Subcutaneous adipose tissue (tissue), 4 donors: Measurements from ENCODE around the gene PTPRE. TPM values are rescaled to one million over a fixed set of nuclear protein-coding genes. Genes with fewer than 3 reads are reported as not detected.

ENCODE experiments used
- total RNA-seq, 4 donors: library from RNA; depleted of rRNA; stranded (reverse); fragments of >200 nt; gene quantifications; one replicate each; pipeline ENCODE4 v1.1.0, GENCODE V29; 2016
- TF ChIP-seq, protein P1 (sequence below): fragments of 450-650 bp; IDR thresholded peaks from one replicate; pipeline ENCODE4 v1.5.1; 2016; ENCODE audit warnings: low read depth, mild to moderate bottlenecking, control low read depth, antibody characterized with exemption, moderate library complexity

PTPRE gene
- total RNA-seq, 4 donors from 2014 or later: 10.7 to 66.8 (median 27.9) TPM

DNA sequence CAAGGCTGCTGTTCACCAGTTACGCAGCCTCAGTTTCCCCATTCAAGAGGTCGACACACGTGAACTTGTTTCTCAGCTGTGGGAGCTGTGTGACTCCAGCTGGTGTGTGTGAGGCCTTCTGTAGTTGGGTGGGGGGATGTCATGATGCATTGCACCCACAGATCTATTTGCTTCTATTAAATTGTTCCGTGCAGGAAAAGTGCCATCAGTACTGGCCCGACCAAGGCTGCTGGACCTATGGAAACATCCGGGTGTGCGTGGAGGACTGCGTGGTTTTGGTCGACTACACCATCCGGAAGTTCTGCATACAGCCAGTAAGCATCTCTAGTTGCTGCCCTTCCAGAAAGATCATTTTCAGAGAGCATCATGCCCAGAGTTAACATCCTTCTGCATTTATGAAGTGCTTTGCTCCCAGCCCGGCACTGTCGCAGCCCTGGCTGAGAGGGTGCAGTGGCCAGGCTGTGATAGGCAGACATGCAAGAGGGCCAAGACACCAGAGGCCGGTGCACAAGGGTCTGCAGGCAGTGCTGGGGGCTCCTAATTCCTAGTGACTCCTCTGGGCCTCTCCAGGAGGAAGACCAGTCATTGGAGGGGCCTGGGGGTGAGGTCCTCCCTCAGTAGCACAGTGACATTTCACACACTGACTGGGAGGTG, 159.1 kb downstream of the PTPRE start:
- TF ChIP-seq, protein P1, sequence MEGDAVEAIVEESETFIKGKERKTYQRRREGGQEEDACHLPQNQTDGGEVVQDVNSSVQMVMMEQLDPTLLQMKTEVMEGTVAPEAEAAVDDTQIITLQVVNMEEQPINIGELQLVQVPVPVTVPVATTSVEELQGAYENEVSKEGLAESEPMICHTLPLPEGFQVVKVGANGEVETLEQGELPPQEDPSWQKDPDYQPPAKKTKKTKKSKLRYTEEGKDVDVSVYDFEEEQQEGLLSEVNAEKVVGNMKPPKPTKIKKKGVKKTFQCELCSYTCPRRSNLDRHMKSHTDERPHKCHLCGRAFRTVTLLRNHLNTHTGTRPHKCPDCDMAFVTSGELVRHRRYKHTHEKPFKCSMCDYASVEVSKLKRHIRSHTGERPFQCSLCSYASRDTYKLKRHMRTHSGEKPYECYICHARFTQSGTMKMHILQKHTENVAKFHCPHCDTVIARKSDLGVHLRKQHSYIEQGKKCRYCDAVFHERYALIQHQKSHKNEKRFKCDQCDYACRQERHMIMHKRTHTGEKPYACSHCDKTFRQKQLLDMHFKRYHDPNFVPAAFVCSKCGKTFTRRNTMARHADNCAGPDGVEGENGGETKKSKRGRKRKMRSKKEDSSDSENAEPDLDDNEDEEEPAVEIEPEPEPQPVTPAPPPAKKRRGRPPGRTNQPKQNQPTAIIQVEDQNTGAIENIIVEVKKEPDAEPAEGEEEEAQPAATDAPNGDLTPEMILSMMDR: no peak

DNA sequence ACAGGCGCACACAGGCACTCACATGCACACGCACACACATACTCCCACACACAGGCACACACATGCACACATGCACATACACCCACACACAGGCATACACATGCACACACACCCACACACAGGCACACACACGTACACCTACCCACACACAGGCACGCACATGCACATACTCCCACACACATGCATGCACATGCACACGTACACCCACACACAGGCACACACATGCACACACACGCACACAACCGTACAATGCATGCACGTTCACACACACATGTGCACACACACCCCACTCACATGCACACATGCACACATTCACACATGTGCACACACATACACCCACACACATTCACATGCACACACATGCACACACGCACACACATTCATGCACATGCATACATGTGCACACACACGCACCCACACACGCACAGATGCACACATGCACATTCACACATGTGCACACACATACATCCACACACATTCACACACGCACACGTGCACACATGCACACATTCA, 160.0 kb downstream of the PTPRE start:
- TF ChIP-seq, protein P1: no peak

DNA sequence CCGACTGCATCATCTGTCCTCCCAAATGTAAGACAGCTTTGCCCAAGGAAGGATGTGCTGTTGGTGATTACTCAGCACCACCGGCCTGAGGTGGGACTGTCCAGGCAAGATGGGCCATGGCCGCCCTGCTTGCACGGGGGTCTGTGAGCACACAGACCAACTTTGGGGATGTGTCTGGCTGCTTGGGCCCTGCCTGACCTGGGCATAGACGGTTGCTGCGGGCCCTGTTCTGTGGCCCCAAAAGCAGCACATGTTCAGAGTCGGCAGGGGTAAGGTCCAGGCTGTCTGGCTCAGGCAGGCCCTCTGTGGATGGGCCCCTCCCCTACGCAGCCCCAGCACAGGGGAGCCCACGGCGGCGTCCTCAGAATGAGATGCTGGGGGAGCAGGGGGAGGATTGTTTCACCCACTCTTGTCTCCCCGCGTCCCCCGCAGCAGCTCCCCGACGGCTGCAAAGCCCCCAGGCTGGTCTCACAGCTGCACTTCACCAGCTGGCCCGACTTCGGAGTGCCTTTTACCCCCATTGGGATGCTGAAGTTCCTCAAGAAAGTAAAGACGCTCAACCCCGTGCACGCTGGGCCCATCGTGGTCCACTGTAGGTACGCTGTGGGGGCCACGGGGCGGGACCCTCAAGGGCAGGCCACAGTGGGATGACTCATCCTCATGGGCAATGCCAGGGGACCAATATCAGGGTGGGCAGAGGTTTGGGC, 160.9 kb downstream of the PTPRE start:
- TF ChIP-seq, protein P1: no peak

DNA sequence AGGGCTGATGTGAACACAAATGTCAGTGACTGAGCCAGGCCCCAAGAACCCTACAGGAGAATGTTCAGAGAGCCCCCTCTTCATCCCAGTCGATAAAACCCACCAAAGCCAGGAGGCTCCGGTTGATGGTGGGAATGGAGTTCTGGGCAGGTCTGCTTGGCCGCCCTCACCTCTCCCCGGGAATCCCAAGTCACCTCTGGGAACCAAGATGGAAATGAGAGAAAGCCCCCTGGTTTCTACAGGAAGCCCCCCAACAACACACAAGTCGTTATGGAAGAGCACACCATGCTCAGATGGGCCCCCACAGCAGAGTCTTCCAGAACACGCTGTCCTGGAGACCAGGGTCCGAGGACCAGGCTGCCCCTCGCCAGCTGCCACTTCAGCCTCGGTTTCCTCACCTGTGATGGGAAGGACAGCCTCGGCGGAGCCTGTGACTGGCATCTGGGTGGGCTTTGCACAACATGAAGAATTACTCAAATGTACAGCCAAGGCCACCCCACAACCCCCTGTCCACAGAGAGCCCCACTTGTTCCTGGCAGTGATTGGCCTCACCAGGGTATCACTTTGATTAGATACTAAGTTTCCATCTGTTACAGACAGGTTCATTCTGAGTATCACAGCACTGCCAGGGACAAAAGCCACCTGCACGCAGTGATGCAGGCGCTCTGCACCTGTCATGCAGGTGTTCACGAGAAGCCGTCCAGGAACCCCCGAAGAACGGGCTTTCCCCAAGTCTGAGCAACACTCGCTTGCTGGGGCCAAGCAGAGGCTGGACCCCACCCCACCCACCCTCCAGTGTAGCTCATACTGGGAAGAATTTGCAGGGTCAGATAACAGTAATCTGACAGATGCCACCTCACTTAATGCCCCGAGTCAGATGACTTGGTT, 161.7 kb downstream of the PTPRE start:
- TF ChIP-seq, protein P1: no peak

DNA sequence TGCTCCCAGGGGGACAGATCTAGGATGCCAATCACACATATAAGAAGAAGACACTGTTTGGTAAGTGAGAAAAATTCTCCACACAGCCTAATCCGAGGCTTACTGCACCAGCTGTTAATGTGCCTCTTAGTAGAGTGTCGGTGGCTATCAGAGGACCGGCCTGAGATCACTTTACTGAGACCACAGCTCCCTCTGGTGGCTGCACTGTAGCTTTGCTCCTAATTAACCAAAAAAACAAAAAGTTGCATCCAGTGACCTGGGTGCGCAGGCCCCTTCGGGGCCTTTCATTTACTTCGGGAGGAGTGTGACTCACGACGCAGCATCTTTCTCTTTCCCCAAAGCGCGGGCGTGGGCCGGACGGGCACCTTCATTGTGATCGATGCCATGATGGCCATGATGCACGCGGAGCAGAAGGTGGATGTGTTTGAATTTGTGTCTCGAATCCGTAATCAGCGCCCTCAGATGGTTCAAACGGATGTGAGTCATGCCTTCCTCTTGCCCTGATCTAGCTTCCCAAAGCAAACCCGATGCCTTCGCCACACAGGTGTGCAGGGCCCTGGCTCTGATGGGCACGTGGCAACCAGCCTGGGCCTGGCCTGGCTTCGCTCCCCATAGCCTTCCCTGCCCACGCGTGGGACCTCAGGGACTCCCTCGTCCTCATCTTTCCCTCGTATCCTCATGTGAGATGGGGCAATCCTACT, 162.6 kb downstream of the PTPRE start:
- TF ChIP-seq, protein P1: no peak

DNA sequence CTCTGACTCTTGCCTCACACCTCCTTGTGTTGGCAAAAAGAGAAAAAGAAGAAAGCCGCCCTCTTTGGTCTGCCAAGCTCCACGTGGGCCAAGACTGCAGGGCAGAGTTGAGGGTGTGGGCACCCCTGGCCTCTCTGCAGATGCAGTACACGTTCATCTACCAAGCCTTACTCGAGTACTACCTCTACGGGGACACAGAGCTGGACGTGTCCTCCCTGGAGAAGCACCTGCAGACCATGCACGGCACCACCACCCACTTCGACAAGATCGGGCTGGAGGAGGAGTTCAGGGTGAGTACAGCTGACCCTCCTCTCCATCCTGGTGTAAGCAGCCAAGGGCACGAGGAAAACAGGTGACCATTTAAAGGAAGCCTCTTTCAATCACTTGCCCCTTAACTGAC, 163.3 kb downstream of the PTPRE start:
- TF ChIP-seq, protein P1: no peak
